GM21576 (cell line): Measurements from ENCODE around the gene CDKN2B-AS1.

Experiments
- ATAC-seq: cut with Tn5 transposase; IDR thresholded peaks from one replicate; pipeline ENCODE4 v1.9.1; 2021; ENCODE audit warnings: mild to moderate bottlenecking, moderate library complexity; ENCODE audit not compliant: unreplicated experiment

The CDKN2B-AS1 gene

DNA sequence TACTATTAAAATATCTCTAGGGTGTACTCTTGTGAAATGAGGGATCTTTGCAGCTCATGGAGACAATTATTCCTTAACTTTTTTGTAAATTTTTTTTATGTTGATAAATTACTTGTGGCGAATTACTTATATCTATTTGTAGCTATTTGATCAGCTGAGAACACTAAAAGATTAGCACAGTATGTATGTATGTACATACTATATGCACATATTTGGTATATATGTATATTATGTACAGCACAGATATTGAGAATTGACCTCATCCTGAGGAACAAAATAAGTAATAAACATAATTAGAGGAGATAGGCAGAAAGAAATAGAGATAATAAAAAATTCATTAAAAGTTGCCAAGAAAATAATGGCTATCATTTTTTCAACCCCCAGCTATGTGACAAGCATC is 12.2 kb upstream of the CDKN2B-AS1 start:
- no peak for ATAC-seq

DNA sequence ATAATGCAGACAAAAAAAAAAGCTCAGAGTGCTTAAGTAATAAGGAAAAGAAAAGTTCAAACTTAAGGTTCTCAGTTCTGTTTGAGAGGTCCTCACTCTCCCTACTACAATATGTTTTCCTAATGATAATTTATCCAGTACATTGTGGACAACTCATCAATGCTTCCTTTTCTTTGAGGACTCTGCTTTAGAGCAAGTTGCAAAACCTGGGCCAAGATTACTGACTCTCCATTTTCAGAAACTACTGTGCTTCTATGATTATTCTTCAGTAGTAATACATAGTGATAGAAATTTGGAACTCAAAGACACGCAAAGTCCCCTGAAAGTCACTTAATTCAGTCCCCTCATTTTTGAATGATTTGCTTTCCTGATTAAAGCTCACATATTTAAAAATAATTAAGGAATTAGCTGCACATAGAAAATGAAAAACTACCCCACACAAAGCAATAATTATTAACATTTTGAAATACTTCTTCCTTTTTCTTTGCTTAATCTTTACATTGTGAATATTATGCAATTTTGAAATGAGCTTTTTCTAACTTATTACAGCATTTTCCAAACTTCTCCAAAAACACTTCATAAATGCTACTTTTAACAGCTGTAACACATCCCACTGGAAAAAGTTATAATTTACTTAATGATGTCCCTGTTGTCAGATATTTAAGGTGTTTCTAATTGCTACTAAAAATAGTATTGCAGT is 11.6 kb upstream of the CDKN2B-AS1 start:
- no peak for ATAC-seq

DNA sequence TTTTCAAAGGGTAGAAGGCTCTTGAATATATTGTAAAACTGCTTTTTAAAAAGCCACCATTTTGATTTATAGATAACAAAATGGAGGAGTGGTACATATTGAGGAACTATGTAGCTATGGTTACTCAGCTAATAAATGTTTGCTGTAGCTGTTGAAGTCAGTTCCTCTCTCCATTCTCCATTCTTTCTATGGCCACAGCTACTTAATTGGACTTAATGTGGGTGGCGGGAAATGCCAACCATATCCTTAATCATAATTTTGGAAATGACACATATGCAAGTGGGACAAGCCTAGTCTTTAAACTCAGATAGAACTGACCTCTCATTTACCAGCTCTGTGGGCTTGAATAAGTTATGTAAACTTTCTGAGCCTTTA is 11.0 kb upstream of the CDKN2B-AS1 start:
- no peak for ATAC-seq

DNA sequence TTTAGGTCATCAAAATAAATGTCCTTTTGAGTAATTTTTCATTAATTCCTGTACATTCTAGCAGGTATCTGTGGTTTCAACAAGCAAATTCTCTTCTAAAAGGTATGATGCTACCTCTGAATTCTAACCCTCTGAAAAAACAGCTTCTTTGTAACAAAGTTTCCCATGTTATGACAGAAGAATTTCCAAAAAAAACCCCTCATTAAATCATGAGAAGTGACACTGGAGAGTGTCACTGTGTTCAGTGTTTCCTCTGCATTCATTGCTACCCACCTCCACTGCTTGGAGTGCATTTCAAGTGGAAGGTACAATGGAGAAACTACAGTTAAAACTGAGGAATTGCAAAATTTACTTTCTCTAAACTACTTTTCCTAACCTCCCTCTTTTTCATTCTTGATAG is 10.5 kb upstream of the CDKN2B-AS1 start:
- ATAC-seq: no peak

DNA sequence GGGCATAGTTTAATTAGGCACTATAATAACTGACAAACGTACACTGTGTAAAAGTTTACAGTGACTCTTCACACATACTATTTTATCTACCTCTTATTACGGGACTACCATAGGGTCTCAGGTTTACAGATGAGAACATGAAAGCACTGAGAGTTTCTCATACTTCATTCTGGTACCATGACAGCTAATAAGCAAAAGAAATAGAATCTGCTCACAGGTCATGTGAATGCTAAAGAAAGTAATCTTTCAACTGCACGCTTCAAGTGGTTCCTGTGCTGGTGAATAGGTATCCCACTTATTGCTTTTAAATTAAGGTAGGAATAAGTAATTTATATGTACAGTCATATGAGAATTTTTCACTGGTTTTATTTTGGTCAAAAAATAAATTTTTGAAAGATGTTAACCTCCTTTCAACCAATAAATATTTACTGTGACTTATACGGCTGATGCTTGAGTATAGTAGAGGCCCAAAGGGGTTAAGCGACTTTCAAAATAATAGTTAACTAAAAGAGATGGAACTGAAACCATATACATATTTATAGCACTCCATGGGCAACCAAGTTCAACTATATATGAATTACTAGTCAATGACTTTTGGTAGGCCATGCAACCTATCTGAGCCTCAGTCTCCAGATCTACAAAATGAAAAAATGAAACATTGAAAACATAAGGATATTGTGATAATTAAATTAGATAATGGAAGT is 8.5 kb upstream of the CDKN2B-AS1 start:
- no peak for ATAC-seq

DNA sequence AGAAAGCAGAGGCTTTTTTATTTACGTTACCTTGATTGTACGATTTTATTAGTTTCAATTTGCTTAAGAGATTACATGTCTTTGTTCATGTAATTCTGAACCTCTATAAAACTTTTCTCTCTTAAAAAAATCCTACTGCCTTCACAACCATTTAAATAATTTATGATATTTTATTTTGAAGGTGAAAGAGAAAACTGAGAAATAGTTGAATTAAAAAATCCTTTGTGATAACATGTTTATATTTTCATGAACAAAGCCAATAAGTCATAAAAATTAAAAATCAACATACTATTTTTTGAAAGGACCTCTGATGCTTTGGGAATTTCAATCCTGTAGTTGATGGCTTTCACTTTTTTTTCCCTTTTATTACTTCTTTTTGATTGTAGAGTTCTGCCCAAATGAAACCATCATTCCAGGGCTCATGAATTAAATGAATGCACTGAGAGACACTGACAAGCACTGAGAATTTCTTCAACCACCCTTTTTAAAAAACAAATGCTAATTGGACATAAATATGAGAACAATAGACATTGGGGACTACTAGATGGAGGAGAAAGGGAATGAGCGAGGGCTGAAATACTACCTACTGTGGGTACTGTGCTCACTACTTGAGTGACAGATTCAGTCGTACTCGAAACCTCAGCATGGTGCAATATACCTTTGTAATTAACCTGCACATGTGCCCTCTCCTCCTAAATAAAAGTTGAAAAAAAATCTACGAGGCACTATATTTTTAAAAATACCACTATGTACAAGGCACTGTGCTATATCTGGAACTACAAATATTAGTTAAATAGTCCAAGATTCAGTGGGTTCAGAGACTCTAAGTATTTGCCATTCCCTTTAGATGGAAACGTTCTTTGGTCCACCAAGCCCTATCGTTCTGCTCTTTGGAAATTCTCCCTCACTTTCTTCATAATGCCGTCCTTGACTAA is 6.3 kb upstream of the CDKN2B-AS1 start:
- no peak for ATAC-seq

DNA sequence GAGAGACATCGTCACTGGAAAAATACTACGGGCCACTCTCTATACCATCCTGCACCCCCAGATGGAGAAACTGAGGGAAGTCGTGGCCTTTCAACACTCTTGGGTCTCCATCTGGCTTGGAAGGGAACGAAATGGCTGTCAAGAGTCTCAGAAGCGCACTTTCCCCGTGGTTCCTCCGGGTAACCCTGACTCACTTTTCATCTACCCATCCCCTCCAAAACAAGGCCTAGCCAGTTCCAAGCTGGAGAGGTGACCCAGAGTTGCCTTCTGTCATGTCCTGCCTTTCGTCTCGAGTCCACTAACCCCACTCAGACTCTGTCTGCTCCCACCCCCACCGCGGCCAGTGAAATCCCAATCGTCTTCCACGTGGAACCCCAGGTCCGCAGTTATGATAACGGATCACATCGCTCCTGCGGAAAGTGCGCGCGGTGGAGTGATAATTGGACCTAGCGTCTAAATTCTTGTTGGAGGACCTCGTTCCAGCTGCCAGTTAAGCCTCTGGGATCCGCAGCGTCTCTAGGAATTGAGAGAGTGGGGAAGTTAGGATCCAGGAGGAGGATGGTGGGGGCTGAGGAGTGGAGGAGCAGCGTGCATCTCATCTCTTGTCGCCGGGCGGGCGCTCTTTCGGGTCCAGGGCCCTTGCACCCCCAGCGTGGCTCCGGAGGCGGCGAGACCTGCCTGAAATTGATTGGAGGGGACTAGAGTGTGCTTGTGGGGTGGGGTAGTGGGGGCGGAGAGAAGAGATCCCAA is 5.0 kb upstream of the CDKN2B-AS1 start:
- ATAC-seq: no peak

DNA sequence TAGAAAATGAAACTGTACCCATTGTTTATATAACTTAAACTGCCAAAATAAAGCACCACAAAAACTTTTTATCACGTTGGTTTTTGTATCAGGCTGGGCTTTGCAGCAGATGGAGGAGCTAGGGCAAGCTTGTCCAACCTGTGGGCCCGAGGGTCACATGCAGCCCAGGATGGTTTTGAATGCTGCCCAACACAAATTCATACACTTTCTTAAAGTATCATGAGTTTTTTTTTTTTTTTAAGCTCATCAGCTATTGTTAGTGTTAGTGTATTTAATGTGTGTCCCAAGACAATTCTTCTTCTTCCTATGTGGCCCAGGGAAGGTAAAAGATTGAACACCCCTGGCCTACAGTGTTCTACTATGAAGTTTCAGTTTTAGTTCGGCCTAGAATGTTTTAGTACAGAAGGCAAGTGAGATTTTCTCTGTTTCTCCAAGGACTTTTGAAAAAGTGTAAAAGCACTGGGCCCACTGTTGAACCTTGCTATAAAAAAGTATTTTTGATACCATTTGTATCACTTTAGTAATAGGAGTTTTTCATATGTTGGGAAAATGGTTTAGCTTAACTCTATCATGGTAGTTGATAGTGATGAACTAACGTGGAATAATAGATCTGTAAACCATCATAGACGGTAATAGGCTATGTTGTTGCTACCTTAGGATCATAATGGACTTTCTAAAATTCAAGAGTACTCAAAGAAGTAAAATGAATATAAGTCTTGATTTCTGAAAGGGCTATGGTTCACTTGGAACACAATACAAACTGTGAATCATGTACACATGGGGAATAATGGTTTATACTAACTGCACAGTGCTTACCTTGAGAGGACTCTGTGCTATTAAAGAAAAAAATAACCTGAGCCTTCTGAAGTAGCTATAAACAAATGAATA is 3.3 kb upstream of the CDKN2B-AS1 start:
- no peak for ATAC-seq

DNA sequence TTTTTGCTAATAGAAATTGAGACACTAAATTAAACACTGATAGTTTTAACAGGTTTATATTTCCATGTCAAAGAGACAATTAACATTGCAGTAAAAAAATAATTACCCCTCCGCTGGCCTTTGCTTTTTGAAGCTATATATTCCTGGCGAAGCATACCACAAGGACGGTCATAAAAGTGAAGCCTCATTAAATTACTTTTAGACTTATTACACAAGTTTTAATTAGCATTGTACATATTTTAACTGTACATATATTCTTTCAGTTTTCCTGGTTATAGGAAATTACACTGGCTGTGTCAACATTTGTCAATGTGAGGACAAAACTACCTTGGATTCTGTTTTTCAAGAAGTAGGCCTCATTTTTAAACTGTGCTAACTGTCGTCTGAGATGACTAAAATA is 1.6 kb upstream of the CDKN2B-AS1 start:
- ATAC-seq: no peak

DNA sequence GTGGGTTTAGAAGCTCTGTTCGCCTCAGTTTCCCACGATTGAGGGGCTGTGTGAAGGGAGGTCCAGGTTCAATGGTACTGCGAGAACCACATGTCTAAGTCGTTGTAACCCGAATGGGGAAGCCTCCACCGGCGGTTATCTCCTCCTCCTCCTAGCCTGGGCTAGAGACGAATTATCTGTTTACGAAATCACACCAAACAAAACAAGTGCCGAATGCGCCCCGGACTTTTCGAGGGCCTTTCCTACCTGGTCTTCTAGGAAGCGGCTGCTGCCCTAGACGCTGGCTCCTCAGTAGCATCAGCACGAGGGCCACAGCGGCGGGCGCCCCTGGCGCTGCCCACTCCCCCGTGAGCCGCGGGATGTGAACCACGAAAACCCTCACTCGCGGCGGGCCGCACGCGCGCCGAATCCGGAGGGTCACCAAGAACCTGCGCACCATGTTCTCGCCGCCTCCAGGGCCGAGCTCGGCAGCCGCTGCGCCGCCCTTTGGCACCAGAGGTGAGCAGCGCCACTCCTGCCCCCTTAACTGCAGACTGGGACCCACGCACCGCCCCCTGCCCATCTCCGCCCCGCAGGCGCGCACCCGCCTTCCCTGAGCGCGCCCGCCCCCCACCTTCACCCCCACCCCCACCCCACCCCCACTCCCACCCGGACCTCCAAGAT is 567 bp upstream of the CDKN2B-AS1 start, which contains the start of gene CDKN2A:
TSS of gene CDKN2A (minus strand) at position 500 of the 663 bp plus-strand sequence.
- peak; percentile 38 for ATAC-seq

DNA sequence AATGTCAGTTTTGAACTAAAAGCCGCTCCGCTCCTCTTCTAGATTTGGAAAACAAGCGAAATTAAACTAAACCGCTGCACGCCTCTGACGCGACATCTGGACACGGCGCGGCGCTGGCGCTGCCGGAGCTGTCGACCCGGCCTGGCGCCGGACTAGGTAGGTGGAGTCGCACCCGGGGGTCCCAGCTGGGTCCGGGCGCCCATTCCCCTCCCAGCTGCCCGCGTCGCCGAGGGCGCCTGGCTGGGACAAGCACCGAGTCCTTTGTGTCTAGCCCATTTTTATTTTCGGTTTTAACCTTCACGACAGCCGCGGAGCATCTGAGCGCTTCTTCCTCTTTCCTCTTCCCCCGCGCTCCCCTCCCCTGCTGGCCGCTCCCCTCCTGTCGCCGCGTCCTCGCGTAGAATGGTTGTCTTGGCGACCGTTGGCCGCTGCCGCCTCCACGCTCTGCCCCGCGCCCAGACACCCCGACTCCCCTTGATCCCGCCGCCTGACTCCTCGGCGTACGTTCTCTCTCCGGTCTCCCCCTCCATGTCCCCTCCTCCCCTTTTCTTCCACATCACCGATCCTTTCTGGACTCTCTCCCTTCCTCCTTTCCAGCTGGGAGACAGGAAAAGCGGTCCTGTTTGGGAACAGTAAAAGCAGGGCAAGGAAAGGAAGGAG is 545 bp downstream of the CDKN2B-AS1 start:
- ATAC-seq: peak; percentile 87

DNA sequence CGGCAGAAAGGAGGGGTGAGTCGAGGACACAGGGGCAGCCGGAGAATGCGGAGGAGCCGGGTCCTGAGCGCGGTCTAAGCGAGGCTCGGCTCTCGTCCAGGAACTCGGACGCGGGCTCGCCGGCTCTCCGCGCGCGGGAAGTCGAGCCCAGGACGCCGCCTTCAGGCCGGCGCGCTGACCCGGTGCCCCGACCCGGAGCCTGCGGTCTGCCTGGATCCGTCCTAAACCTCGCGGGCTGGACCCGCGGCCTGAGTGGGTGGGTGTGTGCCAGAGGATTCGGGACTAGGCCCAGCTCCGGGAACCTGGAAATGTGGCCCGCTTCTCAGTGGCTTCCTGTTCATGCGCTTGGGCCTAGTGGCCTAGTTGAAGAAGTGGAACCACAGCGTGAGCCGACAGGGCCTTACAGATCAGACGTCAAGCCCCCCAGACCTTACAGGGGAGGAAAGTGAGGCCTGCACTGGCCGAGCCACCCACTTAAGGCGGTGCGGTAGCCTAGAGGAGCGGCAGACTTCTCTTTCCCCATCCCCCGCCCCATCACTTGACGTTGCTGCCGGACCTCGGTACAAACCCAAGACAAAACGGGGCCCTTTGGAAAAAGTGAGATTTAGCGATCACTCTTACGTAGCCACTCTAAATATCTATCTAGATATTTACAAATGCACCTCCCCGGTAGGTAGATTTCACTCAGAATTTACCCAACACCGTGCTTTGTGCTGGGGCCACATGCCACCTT is 1.2 kb downstream of the CDKN2B-AS1 start:
- no peak for ATAC-seq

DNA sequence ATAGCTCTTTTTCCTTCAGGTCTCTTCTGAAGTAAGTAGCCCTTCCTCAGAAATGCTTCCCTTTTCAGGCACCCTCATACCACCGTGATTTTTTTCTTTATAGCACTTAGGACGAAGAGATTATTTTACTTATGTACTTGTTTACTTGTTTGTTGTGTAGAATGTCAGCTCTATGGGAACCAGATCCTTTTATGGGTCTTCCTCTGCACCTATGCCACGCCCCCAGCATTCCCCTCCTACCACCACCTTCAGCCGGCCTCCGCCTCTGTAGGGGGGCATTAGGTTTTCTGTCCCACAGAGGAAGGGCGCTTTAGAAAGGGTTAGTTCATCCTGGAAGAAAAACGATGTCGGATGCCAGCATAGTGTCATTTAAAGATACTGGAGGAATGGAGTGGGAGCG is 1.8 kb downstream of the CDKN2B-AS1 start:
- no peak for ATAC-seq

DNA sequence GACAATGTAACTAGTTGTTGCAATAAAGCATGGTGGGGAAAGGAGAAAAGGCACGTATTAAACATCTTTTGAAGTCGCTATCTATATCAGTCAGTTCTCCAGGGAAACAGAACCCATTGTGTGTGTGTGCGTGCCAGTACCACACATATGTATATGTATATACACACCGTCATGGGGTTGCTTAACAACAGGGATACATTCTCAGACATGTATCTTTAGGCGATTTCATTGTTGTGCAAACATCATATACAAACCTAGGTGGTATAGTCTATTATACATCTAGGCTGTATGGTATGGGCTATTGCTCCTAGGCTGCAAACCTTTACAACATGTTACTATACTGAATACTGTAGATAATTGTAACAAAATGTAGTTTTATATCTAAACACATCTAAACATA is 2.3 kb downstream of the CDKN2B-AS1 start:
- no peak for ATAC-seq

DNA sequence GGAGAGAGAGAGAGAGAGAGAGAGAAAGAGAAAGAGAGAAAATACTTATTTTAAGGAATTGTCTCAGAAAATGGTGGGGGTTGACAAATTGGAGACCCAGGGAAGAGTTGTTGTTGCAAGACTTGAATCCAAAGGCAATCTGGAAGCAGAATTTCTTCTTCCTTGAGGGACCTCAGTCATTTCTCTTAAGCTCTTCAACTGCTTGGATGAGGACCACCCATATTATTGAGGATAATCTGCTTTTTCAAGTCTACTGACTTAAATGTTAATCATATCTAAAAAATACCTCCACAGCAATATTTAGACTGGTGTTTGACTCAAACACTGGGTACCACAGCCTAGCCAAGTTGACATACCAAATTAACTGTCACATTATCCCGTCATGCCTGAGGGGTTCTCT is 2.9 kb downstream of the CDKN2B-AS1 start:
- no peak for ATAC-seq

DNA sequence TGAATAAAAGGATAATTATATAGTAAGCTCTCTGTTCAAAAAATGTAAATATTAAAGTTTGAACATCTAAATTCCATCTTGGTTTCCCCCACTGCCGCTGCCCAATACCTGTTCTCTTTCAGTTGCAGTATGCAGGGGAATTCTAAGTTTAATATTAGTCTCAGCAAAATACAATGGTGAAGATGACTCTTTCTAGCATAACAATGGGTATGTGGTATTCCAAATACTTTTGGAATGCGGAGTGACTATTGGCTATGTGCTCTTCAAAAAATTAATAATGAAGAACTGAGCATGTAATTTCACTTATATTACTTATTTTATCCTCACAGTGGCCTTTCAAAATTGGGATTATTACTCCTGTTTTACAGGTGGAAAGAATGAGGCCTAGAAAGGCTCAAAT is 3.4 kb downstream of the CDKN2B-AS1 start:
- no peak for ATAC-seq

DNA sequence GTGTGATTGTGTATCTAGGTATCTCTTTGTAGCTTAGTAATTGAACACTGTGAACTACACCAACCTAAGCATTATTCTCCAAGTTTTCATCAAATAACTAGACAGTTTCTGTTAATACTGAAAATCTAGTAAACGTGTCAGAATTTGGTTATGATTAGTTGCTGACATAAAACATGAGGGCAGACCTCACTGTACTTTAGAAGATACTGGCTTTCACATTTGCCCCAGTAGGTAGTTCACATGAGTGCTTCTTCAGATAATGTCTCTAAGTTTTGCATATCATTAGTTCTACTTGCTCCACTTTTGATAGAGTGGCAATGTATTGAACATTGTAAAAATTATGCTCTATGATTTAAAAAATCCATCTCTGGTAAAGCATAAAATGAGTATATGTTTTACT is 7.4 kb downstream of the CDKN2B-AS1 start:
- ATAC-seq: no peak

DNA sequence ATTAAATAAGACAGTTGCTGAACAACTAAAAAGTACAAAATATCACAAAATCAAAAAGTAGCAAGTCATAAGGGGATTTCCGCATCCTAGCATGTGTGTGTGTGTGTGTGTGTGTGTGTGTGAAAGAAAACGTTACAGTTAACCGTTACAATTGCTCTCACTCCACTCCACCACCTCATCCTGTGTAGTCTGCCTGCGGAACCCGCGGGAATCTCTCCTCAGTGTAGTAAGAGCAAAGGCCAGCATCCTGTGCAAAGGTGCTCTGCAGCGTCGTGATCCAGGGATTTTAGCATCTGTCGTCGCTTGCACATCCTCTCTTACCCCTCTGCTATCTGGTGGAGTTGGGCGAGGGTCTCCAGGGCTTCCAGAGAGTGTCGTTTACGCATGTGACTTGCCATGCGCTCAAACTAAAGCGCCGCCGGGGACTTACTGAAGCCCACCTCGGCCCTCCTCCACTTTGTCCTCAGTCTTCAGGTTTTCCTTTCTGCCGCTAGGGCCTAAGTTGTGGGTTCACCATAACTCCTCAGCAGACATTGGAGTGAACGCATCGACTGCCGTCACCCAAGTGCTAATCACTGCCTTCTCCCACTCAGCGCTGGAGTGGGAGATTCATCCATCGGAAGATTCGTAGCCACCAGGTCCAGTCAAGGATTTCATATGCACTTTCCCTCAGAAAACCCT is 10.6 kb downstream of the CDKN2B-AS1 start:
- no peak for ATAC-seq
